K562 (cell line): Measurements from ENCODE around the gene BAZ2A. TPM values are rescaled to one million over a fixed set of nuclear protein-coding genes. Genes with fewer than 3 reads are reported as not detected.

Experiments
- ATAC-seq: fragments of 200-7000 bp; cut with Tn5 transposase; 3 replicates; pipeline ENCODE4 v1.9.1; 2020; ENCODE audit warnings: moderate library complexity
- BruUV-seq: library from RNA; stranded (reverse); fragments of 400-500 nt; replicated peaks from 2 replicates; lab custom pipeline; 2021; lab: Mats Ljungman, UMichigan
- CTCF ChIA-PET: fragments of 300-600 bp; formaldehyde crosslinking; extraction: SDS; loops from one replicate; lab custom pipeline; 2021; ENCODE audit warnings: low intra/inter-chr PET ratio; lab: Yijun Ruan, JAX
- POLR2A ChIA-PET: fragments of 300-600, 350-650 bp; sonication (Branson Sonifier 250); formaldehyde crosslinking; extraction: SDS; loops from one replicate; lab custom pipeline; 2021; ENCODE audit warnings: antibody characterized with exemption, inconsistent platforms; lab: Yijun Ruan, JAX
- DNase-seq, 4 experiments: peaks; one replicate each; pipeline versions ENCODE4 v3.0.0 to v3.0.0-alpha.2; 2011 to 2018; ENCODE audit warnings: low spot score in 3 of 4, mixed read lengths in 3 of 4; ENCODE audit errors: extremely low read depth in 1 of 4
- FAIRE-seq: peaks from 2 replicates; lab custom pipeline; 2011; peaks lifted over from hg19 to GRCh38; lab: Jason Lieb, UNC
- H2AFZ ChIP-seq: 2 replicates; pipeline ENCODE4 v1.6.0; 2011; ENCODE audit warnings: low read depth, low read length, control low read depth, inconsistent platforms
- H3K27ac ChIP-seq: fragments of 200-600 bp; 3 replicates; pipeline ENCODE4 v1.8.0; 2011; ENCODE audit warnings: low read depth, mild to moderate bottlenecking, control low read depth, inconsistent platforms, low read length, moderate library complexity, mixed read lengths; ENCODE audit errors: extremely low read depth
- H3K27me3 ChIP-seq, 2 experiments: fragments of 300-600 bp in 1 of 2; 2 replicates in 1 of 2; 3 replicates in 1 of 2; pipeline versions ENCODE4 v1.6.0 to v1.8.0; 2011; ENCODE audit warnings: inconsistent platforms in 2 of 2, low read length in 2 of 2, mild to moderate bottlenecking in 1 of 2, mixed read lengths in 1 of 2, moderate library complexity in 1 of 2; ENCODE audit not compliant: control insufficient read depth in 2 of 2, insufficient read depth in 2 of 2
- H3K36me3 ChIP-seq: fragments of 300-600 bp; 3 replicates; pipeline ENCODE4 v1.8.0; 2011; ENCODE audit warnings: mild to moderate bottlenecking, low read length, inconsistent platforms; ENCODE audit not compliant: control insufficient read depth, insufficient read depth
- H3K4me1 ChIP-seq, 2 experiments: fragments of 200-600 bp in 1 of 2; replicated peaks in 1 of 2; 2 replicates in 1 of 2; 3 replicates in 1 of 2; pipeline versions ENCODE4 v1.5.1 to v1.8.0; 2011; ENCODE audit warnings: inconsistent platforms in 2 of 2, low read length in 2 of 2, mild to moderate bottlenecking in 1 of 2, mixed read lengths in 1 of 2, moderate library complexity in 1 of 2; ENCODE audit not compliant: control insufficient read depth in 2 of 2, insufficient read depth in 2 of 2
- H3K4me2 ChIP-seq: 2 replicates; pipeline ENCODE4 v1.6.1; 2011; ENCODE audit warnings: low read length, control low read depth, inconsistent platforms, mixed read lengths; ENCODE audit not compliant: insufficient read depth
- H3K4me3 ChIP-seq: fragments of 200-600 bp; sonication (generic), shearing (Covaris generic); 2 replicates; pipeline ENCODE4 v1.5.1; 2016; ENCODE audit warnings: control low read depth, inconsistent platforms
- H3K79me2 ChIP-seq: fragments of 200-600 bp; 3 replicates; pipeline ENCODE4 v1.8.0; 2011; ENCODE audit warnings: low read length, inconsistent platforms; ENCODE audit not compliant: control insufficient read depth, insufficient read depth
- H3K9ac ChIP-seq, 2 experiments: 2 replicates each; pipeline versions ENCODE4 v1.6.0 to v1.6.1; 2011; ENCODE audit warnings: low read depth in 2 of 2, low read length in 2 of 2, control low read depth in 1 of 2, inconsistent platforms in 1 of 2, mild to moderate bottlenecking in 1 of 2, mixed read lengths in 1 of 2; ENCODE audit not compliant: insufficient read depth in 1 of 2
- H3K9me1 ChIP-seq: one replicate; pipeline ENCODE4 v1.6.0; 2011; ENCODE audit warnings: inconsistent platforms, mild to moderate bottlenecking, low read length, moderate library complexity; ENCODE audit not compliant: control insufficient read depth, insufficient read depth
- H3K9me3 ChIP-seq: replicated peaks from 2 replicates; pipeline ENCODE4 v1.5.1; 2011; ENCODE audit warnings: low read depth, low read length, inconsistent platforms; ENCODE audit not compliant: control insufficient read depth, insufficient read depth
- H4K20me1 ChIP-seq: replicated peaks from 2 replicates; pipeline ENCODE4 v1.6.1; 2011; ENCODE audit warnings: low read length, inconsistent platforms, mixed read lengths; ENCODE audit not compliant: control insufficient read depth, insufficient read depth
- NFATC3 ChIP-seq: fragments of 450-650 bp; IDR thresholded peaks from 2 replicates; pipeline ENCODE4 v1.6.1; 2017; ENCODE audit warnings: mild to moderate bottlenecking
- RBM22 ChIP-seq: fragments of 200-400 bp; formaldehyde crosslinking; IDR thresholded peaks from 2 replicates; pipeline ENCODE4 v1.6.1; 2018; ENCODE audit warnings: low read length, low read depth; ENCODE audit not compliant: poor library complexity, severe bottlenecking
- SMARCC2 ChIP-seq: fragments of 450-650 bp; IDR thresholded peaks from 2 replicates; pipeline ENCODE4 v1.6.1; 2017; ENCODE audit warnings: antibody characterized with exemption, moderate library complexity, mild to moderate bottlenecking, low read depth
- SNRNP70 ChIP-seq: fragments of 200-400 bp; formaldehyde crosslinking; optimal IDR thresholded peaks from 2 replicates; pipeline ENCODE3; 2017; ENCODE audit warnings: low read depth, low read length
- in situ Hi-C: fragments of 300-500 bp; cut with MboI; formaldehyde crosslinking; loops from 4 replicates; pipeline ENCODE4 v1.15.0; 2018; ENCODE audit warnings: inconsistent platforms, mixed read lengths
- intact Hi-C: fragments of 100-400 bp; cut with micrococcal nuclease; formaldehyde crosslinking; loops from 2 replicates; pipeline ENCODE4 v1.14.2; 2022
- polyA plus RNA-seq, 8 experiments: library from polyadenylated mRNA; depleted of rRNA in 4 of 8; stranded (reverse) in 5 of 8; unstranded in 3 of 8; fragments of >200 nt; fragmentation: Nextera tagmentation in 2 of 8; fragmentation: Illumina TruSeq in 1 of 8; extraction: Ambion mirVana in 2 of 8; extraction: Trizol in 1 of 8; gene quantifications; 2 replicates each; pipeline versions ENCODE4 v1.2.1 to v1.2.3, GENCODE V29; 2011 to 2014; ENCODE audit warnings: inconsistent platforms in 1 of 8, missing spikeins in 1 of 8
- total RNA-seq, 7 experiments: library from RNA; depleted of rRNA in 6 of 7; stranded (reverse); fragments of >200 nt in 6 of 7; fragmentation: Illumina TruSeq in 2 of 7; extraction: Trizol in 2 of 7; gene quantifications; 2 replicates each; pipeline versions ENCODE4 v1.2.1 to v1.2.3, GENCODE V29; 2011 to 2021; ENCODE audit warnings: low replicate concordance in 1 of 7
- TF ChIP-seq, protein P1 (sequence below): fragments of 250-450 bp; sonication (Bioruptor Pico); IDR thresholded peaks from 2 replicates; pipeline ENCODE4 v1.4.0; 2020
- TF ChIP-seq, protein P2 (sequence below): fragments of 450-650 bp; formaldehyde crosslinking; IDR thresholded peaks from 2 replicates; pipeline ENCODE4 v1.4.0; 2022; ENCODE audit warnings: missing genetic modification characterization
- TF ChIP-seq, protein P3 (sequence below): IDR thresholded peaks from 2 replicates; pipeline ENCODE4 v1.6.1; 2012; ENCODE audit warnings: low read depth, low read length, improper control_type of control experiment, borderline replicate concordance

Gene BAZ2A
- total and polyA plus RNA-seq, 9 of the 15 experiments (the other 6 are each of a cell fraction or from before 2014, with no cell fraction given), result 4.5 to 86.4 (median 26.2) TPM

GRCh38 chr12:56626701-56627100 is 3.4 kb downstream of the BAZ2A start:
- H3K27me3 ChIP-seq, result no peaks in the 10 kb centered on the region
- no peak for FAIRE-seq
- no peak overlapping the region for H3K27ac ChIP-seq
- H3K9me1 ChIP-seq, result peaks cover 2% of the 10 kb centered on the region
- DNase-seq, result no peak
- no TSS peak for BruUV-seq
- ChIA-PET POLR2A (interaction anchor here (1.1 to 3.0 kb wide), 4 partner anchors 9 to 18 kb away, joined by 4 to 22 read pairs (median 6); partner anchors contain the start of gene ATP5F1B), CTCF (no interaction called here)
- intact Hi-C loops (no loop called here), in situ Hi-C loops (no loop called here)
- H3K4me1 ChIP-seq, result peaks cover 10 to 30% of the 10 kb centered on the region in 2 experiments
- no peak overlapping the region for H2AFZ ChIP-seq
- H4K20me1 ChIP-seq, result 0 out of 2 replicates have a peak, but pooled peaks cover 9% of the 10 kb centered on the region
- no peak overlapping the region for H3K9ac ChIP-seq
- TF ChIP-seq SMARCC2 (no peak), RBM22 (no peak), SNRNP70 (no peak), NFATC3 (no peak)
- TF ChIP-seq, protein P1, sequence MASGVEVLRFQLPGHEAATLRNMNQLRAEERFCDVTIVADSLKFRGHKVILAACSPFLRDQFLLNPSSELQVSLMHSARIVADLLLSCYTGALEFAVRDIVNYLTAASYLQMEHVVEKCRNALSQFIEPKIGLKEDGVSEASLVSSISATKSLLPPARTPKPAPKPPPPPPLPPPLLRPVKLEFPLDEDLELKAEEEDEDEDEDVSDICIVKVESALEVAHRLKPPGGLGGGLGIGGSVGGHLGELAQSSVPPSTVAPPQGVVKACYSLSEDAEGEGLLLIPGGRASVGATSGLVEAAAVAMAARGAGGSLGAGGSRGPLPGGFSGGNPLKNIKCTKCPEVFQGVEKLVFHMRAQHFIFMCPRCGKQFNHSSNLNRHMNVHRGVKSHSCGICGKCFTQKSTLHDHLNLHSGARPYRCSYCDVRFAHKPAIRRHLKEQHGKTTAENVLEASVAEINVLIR (CRISPR knock-in tag), result no peak
- TF ChIP-seq, protein P2, sequence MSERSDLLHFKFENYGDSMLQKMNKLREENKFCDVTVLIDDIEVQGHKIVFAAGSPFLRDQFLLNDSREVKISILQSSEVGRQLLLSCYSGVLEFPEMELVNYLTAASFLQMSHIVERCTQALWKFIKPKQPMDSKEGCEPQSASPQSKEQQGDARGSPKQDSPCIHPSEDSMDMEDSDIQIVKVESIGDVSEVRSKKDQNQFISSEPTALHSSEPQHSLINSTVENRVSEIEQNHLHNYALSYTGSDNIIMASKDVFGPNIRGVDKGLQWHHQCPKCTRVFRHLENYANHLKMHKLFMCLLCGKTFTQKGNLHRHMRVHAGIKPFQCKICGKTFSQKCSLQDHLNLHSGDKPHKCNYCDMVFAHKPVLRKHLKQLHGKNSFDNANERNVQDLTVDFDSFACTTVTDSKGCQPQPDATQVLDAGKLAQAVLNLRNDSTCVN (CRISPR knock-in tag), result no peak
- TF ChIP-seq, protein P3, sequence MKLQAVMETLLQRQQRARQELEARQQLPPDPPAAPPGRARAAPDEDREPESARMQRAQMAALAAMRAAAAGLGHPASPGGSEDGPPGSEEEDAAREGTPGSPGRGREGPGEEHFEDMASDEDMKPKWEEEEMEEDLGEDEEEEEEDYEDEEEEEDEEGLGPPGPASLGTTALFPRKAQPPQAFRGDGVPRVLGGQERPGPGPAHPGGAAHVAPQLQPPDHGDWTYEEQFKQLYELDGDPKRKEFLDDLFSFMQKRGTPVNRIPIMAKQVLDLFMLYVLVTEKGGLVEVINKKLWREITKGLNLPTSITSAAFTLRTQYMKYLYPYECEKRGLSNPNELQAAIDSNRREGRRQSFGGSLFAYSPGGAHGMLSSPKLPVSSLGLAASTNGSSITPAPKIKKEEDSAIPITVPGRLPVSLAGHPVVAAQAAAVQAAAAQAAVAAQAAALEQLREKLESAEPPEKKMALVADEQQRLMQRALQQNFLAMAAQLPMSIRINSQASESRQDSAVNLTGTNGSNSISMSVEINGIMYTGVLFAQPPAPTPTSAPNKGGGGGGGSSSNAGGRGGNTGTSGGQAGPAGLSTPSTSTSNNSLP, result no peak
- ATAC-seq, result no peak
- no peak overlapping the region for H3K4me2 ChIP-seq
- H3K79me2 ChIP-seq, result peaks cover 93% of the 10 kb centered on the region
- no peak overlapping the region for H3K4me3 ChIP-seq
- peaks cover 61% of the 10 kb centered on the region for H3K36me3 ChIP-seq
- H3K9me3 ChIP-seq, result no peaks in the 10 kb centered on the region
